SK-N-MC (cell line): ENCODE measurements around the gene OR10C1.

Experiments
- DNase-seq: peaks from one replicate; pipeline ENCODE4 v3.0.0-alpha.2; 2011; ENCODE audit warnings: low read depth, low spot score
- H3K27ac ChIP-seq: fragments of 200-600 bp; sonication (generic); 2 replicates; pipeline ENCODE4 v1.5.1; 2016; ENCODE audit warnings: mixed run types
- H3K36me3 ChIP-seq: fragments of 200-600 bp; sonication (generic); 2 replicates; pipeline ENCODE4 v1.6.1; 2017; ENCODE audit warnings: antibody characterized with exemption, low read length, mixed read lengths; ENCODE audit not compliant: insufficient read depth
- H3K4me3 ChIP-seq: fragments of 200-600 bp; sonication (generic); 2 replicates; pipeline ENCODE4 v1.5.1; 2016
- H3K9ac ChIP-seq: fragments of 200-600 bp; sonication (generic); 2 replicates; pipeline ENCODE4 v1.8.0; 2017; ENCODE audit warnings: mixed run types, mixed read lengths; ENCODE audit not compliant: insufficient read length
- H3K9me3 ChIP-seq: fragments of 200-600 bp; sonication (generic); 2 replicates; pipeline ENCODE4 v1.6.1; 2017; ENCODE audit warnings: low read depth, mild to moderate bottlenecking, antibody characterized with exemption, low read length, moderate library complexity, mixed read lengths
- EZH2 ChIP-seq: fragments of 200-600 bp; sonication (generic); IDR thresholded peaks from one replicate; pipeline ENCODE4 v1.6.1; 2017; ENCODE audit warnings: antibody characterized with exemption
- FOXP2 ChIP-seq: optimal IDR thresholded peaks from 2 replicates; pipeline ENCODE3; 2011; ENCODE audit warnings: mild to moderate bottlenecking, moderate library complexity; ENCODE audit not compliant: insufficient read depth; ENCODE audit errors: extremely low read length, control extremely low read depth
- POLR2AphosphoS5 ChIP-seq: IDR thresholded peaks from 2 replicates; pipeline ENCODE4 v1.6.1; 2012; ENCODE audit warnings: mild to moderate bottlenecking, low read depth, low read length, borderline replicate concordance

Gene OR10C1

DNA sequence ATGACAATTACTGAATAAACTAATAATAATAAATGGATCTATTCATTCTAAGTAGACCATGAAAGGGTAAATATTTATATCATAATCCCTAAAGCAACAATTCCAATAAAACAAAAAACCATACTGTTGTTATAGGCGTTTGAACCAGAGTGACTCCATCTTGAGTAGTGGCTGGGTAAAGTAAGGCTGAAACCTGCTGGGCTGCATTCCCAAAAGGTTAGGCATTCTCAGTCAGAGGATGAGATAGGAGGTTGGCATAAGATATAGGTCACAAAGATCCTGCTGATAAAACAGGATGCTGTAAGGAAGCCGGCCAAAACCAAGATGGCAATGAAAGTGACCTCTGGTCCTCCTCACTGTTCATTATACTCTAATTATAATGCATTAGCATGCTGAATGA lies 26.2 kb downstream of the OR10C1 start:
- H3K36me3 ChIP-seq: no peaks in the 10 kb centered on the region
- no peak for DNase-seq
- TF ChIP-seq EZH2: no peak
- no peak for TF ChIP-seq POLR2AphosphoS5
- TF ChIP-seq FOXP2: no peak
- H3K9ac ChIP-seq: no peak overlapping the region
- no peaks in the 10 kb centered on the region for H3K9me3 ChIP-seq
- no peak overlapping the region for H3K27ac ChIP-seq
- no peak overlapping the region for H3K4me3 ChIP-seq

GRCh38 chr6:29465801-29466200 lies 26.7 kb downstream of the OR10C1 start:
- no peak for TF ChIP-seq FOXP2
- TF ChIP-seq EZH2: no peak
- TF ChIP-seq POLR2AphosphoS5: no peak
- H3K9me3 ChIP-seq: no peaks in the 10 kb centered on the region
- H3K27ac ChIP-seq: no peak overlapping the region
- no peak overlapping the region for H3K9ac ChIP-seq
- no peak for DNase-seq
- H3K4me3 ChIP-seq: no peak overlapping the region
- no peaks in the 10 kb centered on the region for H3K36me3 ChIP-seq

GRCh38 chr6:29466241-29466640 lies 27.1 kb downstream of the OR10C1 start:
- Histone ChIP-seq H3K36me3 (no peaks in the 10 kb centered on the region), H3K9ac (no peak overlapping the region), H3K27ac (no peak overlapping the region), H3K9me3 (no peaks in the 10 kb centered on the region), H3K4me3 (no peak overlapping the region)
- DNase-seq: no peak
- TF ChIP-seq POLR2AphosphoS5: no peak
- no peak for TF ChIP-seq EZH2
- no peak for TF ChIP-seq FOXP2

DNA sequence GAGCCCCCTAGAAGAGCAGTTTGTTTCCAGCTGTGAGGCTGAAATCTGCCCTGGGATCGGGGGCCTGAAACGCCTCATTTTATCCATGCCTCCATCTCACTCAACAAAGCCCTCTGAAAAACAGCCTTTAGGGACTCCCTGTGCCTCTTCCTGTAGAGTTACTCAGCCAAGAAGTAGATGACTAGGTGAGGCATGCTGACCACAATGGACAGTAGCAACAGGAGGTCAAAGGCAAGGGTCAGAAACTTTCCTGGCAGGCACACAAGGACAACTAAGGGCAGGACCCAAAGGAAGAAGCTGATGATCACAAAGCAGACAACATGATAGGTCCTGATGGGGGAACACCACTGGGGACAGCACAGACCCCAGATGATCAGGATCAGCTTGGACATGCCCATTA lies 35.9 kb downstream of the OR10C1 start:
- no peaks in the 10 kb centered on the region for H3K9me3 ChIP-seq
- TF ChIP-seq POLR2AphosphoS5: no peak
- TF ChIP-seq FOXP2: no peak
- TF ChIP-seq EZH2: no peak
- H3K27ac ChIP-seq: no peak overlapping the region
- H3K36me3 ChIP-seq: no peaks in the 10 kb centered on the region
- no peak overlapping the region for H3K9ac ChIP-seq
- no peak overlapping the region for H3K4me3 ChIP-seq
- DNase-seq: no peak

DNA sequence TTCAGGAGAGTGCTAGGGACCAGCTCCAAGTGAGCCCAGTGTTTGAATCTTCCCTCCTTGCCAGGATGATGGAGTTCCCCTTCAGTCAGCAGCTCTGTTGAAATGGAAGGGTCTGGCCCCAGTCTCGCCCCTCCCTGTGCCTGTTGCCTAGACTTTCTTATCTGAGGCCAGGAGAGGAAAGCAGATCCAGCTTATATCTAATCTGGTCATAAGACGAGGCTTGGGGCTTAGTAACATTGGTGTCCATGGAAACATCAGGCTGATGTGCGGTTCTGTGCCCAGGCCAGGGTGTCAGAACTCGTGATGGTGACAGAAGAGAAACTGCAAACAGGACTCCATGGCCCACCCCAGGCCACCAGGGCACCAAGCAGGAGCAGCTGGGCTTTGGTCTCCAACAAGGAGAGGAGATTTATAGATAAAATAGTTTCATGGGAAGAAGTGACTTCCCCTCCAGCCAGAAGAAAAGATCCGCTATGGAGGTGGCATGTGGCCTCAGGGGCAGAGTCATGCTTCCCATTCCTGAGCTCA lies 38.9 kb downstream of the OR10C1 start:
- no peak overlapping the region for H3K4me3 ChIP-seq
- no peak for DNase-seq
- H3K36me3 ChIP-seq: no peaks in the 10 kb centered on the region
- no peaks in the 10 kb centered on the region for H3K9me3 ChIP-seq
- H3K27ac ChIP-seq: no peak overlapping the region
- no peak overlapping the region for H3K9ac ChIP-seq
- TF ChIP-seq EZH2 (no peak), FOXP2 (no peak), POLR2AphosphoS5 (no peak)

DNA sequence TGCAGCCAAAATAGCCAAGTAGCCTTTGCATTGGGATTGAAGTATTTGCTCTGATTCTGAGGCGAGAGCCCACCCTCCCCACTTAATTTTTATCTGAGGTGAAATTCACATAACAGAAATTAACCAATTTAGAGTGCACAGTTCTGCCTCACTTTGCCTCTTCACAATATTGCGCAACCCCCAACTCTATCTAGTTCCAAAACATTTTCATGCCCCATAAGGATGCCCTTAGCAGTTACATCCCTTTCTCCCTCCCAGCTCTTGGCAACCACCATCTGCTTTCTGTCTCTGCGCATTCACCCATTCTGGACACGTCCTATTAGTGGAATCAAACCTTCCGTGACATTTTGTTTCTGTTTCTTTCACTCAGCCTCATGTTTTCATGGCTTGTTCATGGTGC lies 39.6 kb downstream of the OR10C1 start:
- no peak for TF ChIP-seq FOXP2
- no peak overlapping the region for H3K27ac ChIP-seq
- H3K9ac ChIP-seq: no peak overlapping the region

GRCh38 chr6:29479560-29479959 lies 40.5 kb downstream of the OR10C1 start:
- H3K9me3 ChIP-seq: no peaks in the 10 kb centered on the region
- no peaks in the 10 kb centered on the region for H3K36me3 ChIP-seq
- H3K9ac ChIP-seq: no peak overlapping the region
- no peak for TF ChIP-seq POLR2AphosphoS5
- no peak for TF ChIP-seq EZH2
- TF ChIP-seq FOXP2: no peak
- no peak overlapping the region for H3K27ac ChIP-seq
- no peak overlapping the region for H3K4me3 ChIP-seq
- no peak for DNase-seq

More for the DNA sequence above, 39.6 kb downstream of the OR10C1 start:
- no peaks in the 10 kb centered on the region for H3K9me3 ChIP-seq
- DNase-seq: no peak
- no peaks in the 10 kb centered on the region for H3K36me3 ChIP-seq
- no peak overlapping the region for H3K4me3 ChIP-seq

- Histone ChIP-seq H3K9ac (no peak overlapping the region), H3K4me3 (no peak overlapping the region), H3K9me3 (no peaks in the 10 kb centered on the region), H3K27ac (no peak overlapping the region), H3K36me3 (no peaks in the 10 kb centered on the region)
- DNase-seq: no peak
- TF ChIP-seq FOXP2 (no peak), EZH2 (no peak), POLR2AphosphoS5 (no peak)
Measured at GRCh38 chr6:29483186-29483585, 44.1 kb downstream of the OR10C1 start.

DNA sequence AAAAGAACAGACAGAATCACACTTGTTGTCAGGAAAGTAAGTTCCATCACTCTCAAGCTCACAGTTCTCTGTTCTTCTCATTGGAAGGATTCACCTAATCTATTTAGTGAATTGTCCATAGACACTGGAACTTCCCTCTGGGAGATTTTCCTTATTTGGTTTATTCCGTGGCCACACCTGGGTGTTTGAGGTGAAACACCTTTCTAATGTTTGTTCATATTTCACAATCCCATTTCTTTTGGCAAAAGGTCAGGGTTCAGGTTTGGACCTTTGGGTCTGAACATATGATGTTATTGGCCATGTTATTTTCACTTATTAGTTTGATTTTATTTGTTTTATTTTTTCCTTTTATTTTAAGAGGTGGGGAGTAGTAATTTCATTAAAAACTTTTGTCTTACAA lies 44.6 kb downstream of the OR10C1 start:
- no peaks in the 10 kb centered on the region for H3K36me3 ChIP-seq
- no peak overlapping the region for H3K9ac ChIP-seq
- no peak for TF ChIP-seq EZH2
- TF ChIP-seq FOXP2: no peak
- no peak for TF ChIP-seq POLR2AphosphoS5
- H3K9me3 ChIP-seq: no peaks in the 10 kb centered on the region
- H3K4me3 ChIP-seq: no peak overlapping the region
- H3K27ac ChIP-seq: no peak overlapping the region
- no peak for DNase-seq

DNA sequence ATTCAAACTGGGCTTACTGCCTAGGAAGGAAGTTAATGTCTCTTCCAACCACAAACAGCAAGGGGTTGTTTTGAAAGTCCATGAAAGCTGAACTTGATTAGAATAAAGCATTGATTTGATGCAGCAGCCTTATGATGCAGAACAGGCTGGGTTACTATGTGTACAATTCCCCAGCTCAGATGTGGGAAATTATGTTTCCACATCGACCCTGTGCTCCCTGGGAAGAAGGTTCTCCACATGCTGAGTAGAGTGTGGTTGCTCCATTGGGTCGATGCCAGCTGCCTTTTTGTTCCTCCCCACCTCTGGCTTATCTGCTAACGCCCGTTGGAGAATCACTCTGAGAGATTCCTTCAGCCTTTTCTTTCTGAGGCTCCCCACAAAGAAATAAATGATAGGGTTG lies 47.5 kb downstream of the OR10C1 start:
- Histone ChIP-seq H3K9ac (no peak overlapping the region), H3K4me3 (no peak overlapping the region), H3K36me3 (no peaks in the 10 kb centered on the region), H3K27ac (no peak overlapping the region), H3K9me3 (no peaks in the 10 kb centered on the region)
- DNase-seq: no peak
- TF ChIP-seq FOXP2: no peak
- TF ChIP-seq EZH2: no peak
- no peak for TF ChIP-seq POLR2AphosphoS5
